GM12878 (cell line): ENCODE results near the gene CACNA1D. TPM values are rescaled to one million over a fixed set of nuclear protein-coding genes. Genes with fewer than 3 reads are reported as not detected.

Experiments used
- ATAC-seq: fragments of 200-7000 bp; cut with Tn5 transposase; 3 replicates; pipeline ENCODE4 v1.9.1; 2020; ENCODE audit warnings: mild to moderate bottlenecking, moderate library complexity
- BruUV-seq: library from RNA; stranded (reverse); fragments of 400-500 nt; replicated peaks from 2 replicates; lab custom pipeline; 2021; lab: Mats Ljungman, UMichigan
- CTCF ChIA-PET: fragments of 300-600 bp; sonication (Branson Sonifier 250); formaldehyde crosslinking; extraction: SDS; loops from one replicate; lab custom pipeline; 2021; ENCODE audit warnings: inconsistent platforms; lab: Yijun Ruan, JAX
- POLR2A ChIA-PET: fragments of 350-600 bp; formaldehyde crosslinking; extraction: SDS; loops from one replicate; lab custom pipeline; 2021; ENCODE audit warnings: inconsistent platforms; lab: Charles Lee
- RAD21 ChIA-PET: fragments of 300-600 bp; sonication (Branson Sonifier 250); formaldehyde crosslinking; loops from one replicate; lab custom pipeline; 2023; ENCODE audit warnings: antibody characterized with exemption; ENCODE audit not compliant: unreplicated experiment; lab: Charles Lee
- SMC1A ChIA-PET: fragments of 300-600 bp; sonication (Branson Sonifier 250); formaldehyde crosslinking; loops from one replicate; lab custom pipeline; 2023; ENCODE audit not compliant: unreplicated experiment, uncharacterized antibody; lab: Charles Lee
- DNase-seq: peaks from one replicate; pipeline ENCODE4 v3.0.0-alpha.2; 2011; ENCODE audit warnings: low read depth, low spot score
- FAIRE-seq: peaks from 3 replicates; lab custom pipeline; 2011; peaks lifted over from hg19 to GRCh38; lab: Jason Lieb, UNC
- H2AFZ ChIP-seq: 2 replicates; pipeline ENCODE4 v1.6.0; 2011; ENCODE audit warnings: low read depth, low read length, control low read depth; ENCODE audit not compliant: control insufficient read depth
- H3K27ac ChIP-seq: 2 replicates; pipeline ENCODE4 v1.5.1; 2011; ENCODE audit warnings: control low read depth; ENCODE audit not compliant: control insufficient read depth, insufficient read depth
- H3K27me3 ChIP-seq, 2 experiments: replicated peaks in 1 of 2; 2 replicates each; pipeline versions ENCODE4 v1.6.0 to v1.6.1; 2011; ENCODE audit warnings: low read length in 1 of 2; ENCODE audit not compliant: control insufficient read depth in 2 of 2, insufficient read depth in 2 of 2
- H3K36me3 ChIP-seq, 2 experiments: 2 replicates each; pipeline ENCODE4 v1.5.1; 2011; ENCODE audit warnings: low read length in 1 of 2; ENCODE audit not compliant: control insufficient read depth in 2 of 2, insufficient read depth in 2 of 2
- H3K4me1 ChIP-seq: 2 replicates; pipeline ENCODE4 v1.6.1; 2011; ENCODE audit warnings: mild to moderate bottlenecking, low read length, moderate library complexity, mixed read lengths; ENCODE audit not compliant: control insufficient read depth, insufficient read depth
- H3K4me2 ChIP-seq: 2 replicates; pipeline ENCODE4 v1.6.0; 2011; ENCODE audit warnings: control low read depth; ENCODE audit not compliant: control insufficient read depth, insufficient read depth
- H3K4me3 ChIP-seq: fragments of 200-600 bp; sonication (generic); 2 replicates; pipeline ENCODE4 v1.5.1; 2016
- H3K79me2 ChIP-seq: 2 replicates; pipeline ENCODE4 v1.6.0; 2011; ENCODE audit warnings: low read length; ENCODE audit not compliant: control insufficient read depth, insufficient read depth
- H3K9ac ChIP-seq: 2 replicates; pipeline ENCODE4 v1.8.0; 2011; ENCODE audit warnings: low read length, control low read depth, mixed read lengths; ENCODE audit not compliant: control insufficient read depth, insufficient read depth
- H3K9me3 ChIP-seq: replicated peaks from 3 replicates; pipeline ENCODE4 v1.5.1; 2011; ENCODE audit warnings: mild to moderate bottlenecking, low read length; ENCODE audit not compliant: control insufficient read depth, insufficient read depth
- H4K20me1 ChIP-seq: 2 replicates; pipeline ENCODE4 v1.6.0; 2011; ENCODE audit not compliant: control insufficient read depth, insufficient read depth
- ASH2L ChIP-seq: fragments of 300-600, 200-600 bp; sonication (generic); IDR thresholded peaks from 2 replicates; pipeline ENCODE4 v1.6.1; 2017; ENCODE audit warnings: low read depth, mild to moderate bottlenecking, borderline replicate concordance
- BHLHE40 ChIP-seq, 2 experiments: fragments of 450-650 bp in 1 of 2; IDR thresholded peaks; 2 replicates each; pipeline ENCODE4 v1.6.1; 2011 to 2017; ENCODE audit warnings: low read depth in 2 of 2, borderline replicate concordance in 1 of 2, improper control_type of control experiment in 1 of 2, low read length in 1 of 2, mild to moderate bottlenecking in 1 of 2
- CEBPZ ChIP-seq: fragments of 150-350 bp; IDR thresholded peaks from 2 replicates; pipeline ENCODE4 v1.6.1; 2016; ENCODE audit warnings: low read depth, low read length
- CHD2 ChIP-seq: IDR thresholded peaks from 2 replicates; pipeline ENCODE4 v1.6.1; 2011; ENCODE audit warnings: low read depth, low read length, improper control_type of control experiment, borderline replicate concordance
- FOXK2 ChIP-seq: fragments of 450-650 bp; IDR thresholded peaks from 2 replicates; pipeline ENCODE4 v1.6.1; 2017; ENCODE audit warnings: mild to moderate bottlenecking, moderate library complexity
- IKZF2 ChIP-seq, 2 experiments: fragments of 450-650 bp; IDR thresholded peaks; 2 replicates each; pipeline ENCODE4 v1.6.1; 2017; ENCODE audit warnings: mild to moderate bottlenecking in 2 of 2, moderate library complexity in 2 of 2
- JUNB ChIP-seq: IDR thresholded peaks from 2 replicates; pipeline ENCODE4 v1.6.1; 2016; ENCODE audit warnings: antibody characterized with exemption, mild to moderate bottlenecking
- MYB ChIP-seq: fragments of 150-350 bp; IDR thresholded peaks from 2 replicates; pipeline ENCODE4 v1.6.1; 2014; ENCODE audit warnings: mild to moderate bottlenecking, low read depth, low read length, borderline replicate concordance
- NFXL1 ChIP-seq: fragments of 450-650 bp; IDR thresholded peaks from 2 replicates; pipeline ENCODE4 v1.6.1; 2017; ENCODE audit warnings: antibody characterized with exemption, mild to moderate bottlenecking, borderline replicate concordance
- NR2C1 ChIP-seq: fragments of 450-650 bp; IDR thresholded peaks from 2 replicates; pipeline ENCODE4 v1.6.1; 2017; ENCODE audit warnings: antibody characterized with exemption, mild to moderate bottlenecking, moderate library complexity
- PAX8 ChIP-seq: fragments of 450-650 bp; IDR thresholded peaks from 2 replicates; pipeline ENCODE4 v1.6.1; 2017; ENCODE audit warnings: mild to moderate bottlenecking, moderate library complexity
- RUNX3 ChIP-seq: IDR thresholded peaks from 2 replicates; pipeline ENCODE4 v1.6.1; 2012; ENCODE audit warnings: low read length, inconsistent platforms
- SMC3 ChIP-seq: IDR thresholded peaks from 2 replicates; pipeline ENCODE4 v1.6.1; 2011; ENCODE audit warnings: low read length, improper control_type of control experiment, borderline replicate concordance
- STAT1 ChIP-seq: fragments of 450-650 bp; conservative IDR thresholded peaks from 2 replicates; pipeline ENCODE4 v1.6.1; 2014; ENCODE audit warnings: antibody characterized with exemption, mild to moderate bottlenecking
- TCF7 ChIP-seq: IDR thresholded peaks from 2 replicates; pipeline ENCODE4 v1.6.1; 2014; ENCODE audit warnings: antibody characterized with exemption, borderline replicate concordance
- WGBS: methylation state at CpG from one replicate; pipeline ENCODE4 v1.1.6; 2016; ENCODE audit warnings: low lambda C conversion rate; ENCODE audit not compliant: insufficient replicate concordance, insufficient coverage; ENCODE audit errors: missing lambda C conversion rate; 5-methylcytosine and 5-hydroxymethylcytosine counted together
- in situ Hi-C: fragments of 300-500 bp; cut with MboI; formaldehyde crosslinking; loops from 9 replicates; pipeline ENCODE4 v1.14.3; 2018; ENCODE audit warnings: mixed read lengths
- intact Hi-C: fragments of 100-400 bp; cut with micrococcal nuclease; formaldehyde crosslinking; loops from one replicate; pipeline ENCODE4 v1.14.2; 2022; ENCODE audit not compliant: unreplicated experiment
- polyA plus RNA-seq, 11 experiments: library from polyadenylated mRNA; depleted of rRNA in 4 of 11; unstranded in 6 of 11; stranded (reverse) in 5 of 11; fragments of >200 nt; fragmentation: Nextera tagmentation in 4 of 11; fragmentation: Illumina TruSeq in 1 of 11; extraction: Ambion mirVana in 4 of 11; extraction: Trizol in 1 of 11; gene quantifications; 1 replicate in 1 of 11; 2 replicates in 10 of 11; pipeline versions ENCODE4 v1.2.1 to v1.2.3, GENCODE V29; 2011 to 2016; ENCODE audit warnings: inconsistent platforms in 2 of 11, missing spikeins in 2 of 11, low read depth in 1 of 11
- total RNA-seq, 4 experiments: library from RNA; depleted of rRNA in 3 of 4; stranded (reverse); fragments of >200 nt in 3 of 4; fragmentation: Illumina TruSeq in 1 of 4; extraction: Trizol in 1 of 4; gene quantifications; 2 replicates each; pipeline versions ENCODE4 v1.2.1 to v1.2.3, GENCODE V29; 2013 to 2021

CACNA1D gene
- total and polyA plus RNA-seq, 10 of the 15 experiments (the other 5 are each of a cell fraction or from before 2014, with no cell fraction given) = 0.21 to 24.4 (median 1.6) TPM

- no peak overlapping the region for H3K4me3 ChIP-seq
- no peak overlapping the region for H3K4me2 ChIP-seq
- ChIA-PET RAD21 (interaction anchor here (0.7 kb wide), 1 partner anchor 475 kb away, joined by 3 read pairs; no protein-coding TSS in a partner anchor), POLR2A (no interaction called here), SMC1A (interaction anchor here (1.4 kb wide), 1 partner anchor 218 kb away, joined by 3 read pairs; no protein-coding TSS in a partner anchor), CTCF (no interaction called here)
- H3K4me1 ChIP-seq = no peaks in the 10 kb centered on the region
- intact Hi-C loops = no loop called here
- no peak for FAIRE-seq
- in situ Hi-C loops = no loop called here
- DNase-seq = no peak
- H3K9ac ChIP-seq = no peak overlapping the region
- no peak overlapping the region for H2AFZ ChIP-seq
- ATAC-seq = no peak
- H3K27me3 ChIP-seq = peaks cover 0 to 1% of the 10 kb centered on the region in 2 experiments; a peak in 3 of 4 replicates
- no peak for TF ChIP-seq SMC3
- TF ChIP-seq IKZF2 (IDR thresholded peaks at IDR 0.05) = no peak
- no peak for TF ChIP-seq FOXK2
- BruUV-seq = no TSS peak
- no peak overlapping the region for H3K27ac ChIP-seq
- no peaks in the 10 kb centered on the region for H3K36me3 ChIP-seq
- H4K20me1 ChIP-seq = no peaks in the 10 kb centered on the region
- H3K79me2 ChIP-seq = no peaks in the 10 kb centered on the region
- WGBS = 61% methylated on average over 2 of the region's 2 CpGs
- H3K9me3 ChIP-seq = no peaks in the 10 kb centered on the region
Measured at GRCh38 chr3:53489386-53489785, 5.0 kb upstream of the CACNA1D start.

- Histone ChIP-seq H4K20me1 (no peaks in the 10 kb centered on the region), H3K4me2 (no peak overlapping the region), H3K79me2 (no peaks in the 10 kb centered on the region), H3K27me3 (peaks cover under 1 to 1% of the 10 kb centered on the region in 2 experiments), H3K4me3 (no peak overlapping the region), H3K36me3 (no peaks in the 10 kb centered on the region), H3K27ac (no peak overlapping the region), H3K9ac (no peak overlapping the region), H3K4me1 (no peaks in the 10 kb centered on the region), H3K9me3 (no peaks in the 10 kb centered on the region), H2AFZ (no peak overlapping the region)
- RAD21 ChIA-PET = interaction anchor here (1.4 kb wide), 1 partner anchor 12 kb away, joined by 4 read pairs; no protein-coding TSS in a partner anchor
- CTCF ChIA-PET = interaction anchor here (0.6 kb wide), 1 partner anchor 9 kb away, joined by 3 read pairs; no protein-coding TSS in a partner anchor
- 1% methylated on average over 7 of the region's 7 CpGs for WGBS
- FAIRE-seq = no peak
- no peak for ATAC-seq
- BruUV-seq = no TSS peak
- POLR2A ChIA-PET = no interaction called here
- in situ Hi-C loops (no loop called here), intact Hi-C loops (no loop called here)
- no peak for DNase-seq
- SMC1A ChIA-PET = interaction anchor here (1.4 kb wide), 1 partner anchor 217 kb away, joined by 3 read pairs; no protein-coding TSS in a partner anchor
- TF ChIP-seq TCF7 = no peak
- no peak for TF ChIP-seq CEBPZ
- no peak for TF ChIP-seq RUNX3
- TF ChIP-seq CHD2 = no peak
- no peak for TF ChIP-seq NFXL1
- TF ChIP-seq STAT1 = no peak
- no peak for TF ChIP-seq JUNB
- TF ChIP-seq ASH2L = no peak
- TF ChIP-seq PAX8 = no peak
- no peak for TF ChIP-seq BHLHE40 (IDR thresholded peaks at IDR 0.05; ENCODE audit: borderline replicate concordance in 1 of 2, low read depth in 2 of 2, low read length in 1 of 2)
- no peak for TF ChIP-seq NR2C1
- TF ChIP-seq MYB = no peak
Measured at GRCh38 chr3:53489787-53490458, 4.5 kb upstream of the CACNA1D start.
